ENCODE results near the gene TBX21. TPM values are rescaled to one million over a fixed set of nuclear protein-coding genes. Genes with fewer than 3 reads are reported as not detected.

TBX21 gene
- total and polyA plus RNA-seq, 2 donors = 0.11 to 0.25 TPM

GRCh38 chr17:47726796-47727703, 6.0 kb upstream of the TBX21 start:
- no peak for DNase-seq (ENCODE audit: extremely low spot score)

GRCh38 chr17:47727704-47728036, 5.4 kb upstream of the TBX21 start:
- Histone ChIP-seq H3K4me1 (ENCODE audit: insufficient read depth) (no peaks in the 10 kb centered on the region), H3K4me3 (ENCODE audit: low read depth, low read length) (no peak overlapping the region), H3K36me3 (ENCODE audit: insufficient read depth) (no peaks in the 10 kb centered on the region), H3K27ac (ENCODE audit: low read depth) (no peak overlapping the region)
- 81% methylated on average over 9 of the region's 9 CpGs for WGBS
- DNase-seq (ENCODE audit: extremely low spot score) = no peak

More at GRCh38 chr17:47726796-47727703, 6.0 kb upstream of the TBX21 start:
- Histone ChIP-seq H3K4me3 (ENCODE audit: low read depth, low read length) (no peak overlapping the region), H3K4me1 (ENCODE audit: insufficient read depth) (no peaks in the 10 kb centered on the region), H3K27ac (ENCODE audit: low read depth) (no peak overlapping the region), H3K36me3 (ENCODE audit: insufficient read depth) (no peaks in the 10 kb centered on the region)
- WGBS = 83% methylated on average over 12 of the region's 12 CpGs

GRCh38 chr17:47728214-47728877, 4.7 kb upstream of the TBX21 start:
- no peak for DNase-seq (ENCODE audit: extremely low spot score)
- WGBS = 83% methylated on average over 4 of the region's 4 CpGs
- no peak overlapping the region for H3K27ac ChIP-seq (ENCODE audit: low read depth)
- no peak overlapping the region for H3K4me3 ChIP-seq (ENCODE audit: low read depth, low read length)
- H3K4me1 ChIP-seq (ENCODE audit: insufficient read depth) = no peaks in the 10 kb centered on the region
- no peaks in the 10 kb centered on the region for H3K36me3 ChIP-seq (ENCODE audit: insufficient read depth)

DNA sequence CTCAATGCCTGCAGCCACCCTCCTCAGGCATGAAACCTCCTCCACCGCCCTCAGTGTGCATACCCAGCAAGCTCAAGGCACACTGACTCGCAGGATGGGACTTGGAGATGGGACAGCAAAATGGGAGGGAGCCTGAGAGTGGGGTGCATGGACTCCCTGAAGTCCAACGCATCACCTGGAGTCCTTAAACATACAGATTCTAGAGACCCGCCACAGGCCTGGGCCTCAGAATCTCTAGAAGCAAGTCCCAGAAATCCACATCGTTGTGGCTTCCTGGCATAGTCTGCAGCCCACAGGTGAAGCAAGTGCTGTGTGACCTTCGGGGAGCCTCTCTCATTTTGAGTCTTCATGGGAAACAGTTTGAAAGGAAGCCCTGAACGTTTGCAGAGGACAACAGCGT, 3.6 kb upstream of the TBX21 start:
- Histone ChIP-seq H3K27ac (ENCODE audit: low read depth) (no peak overlapping the region), H3K36me3 (ENCODE audit: insufficient read depth) (no peaks in the 10 kb centered on the region), H3K4me3 (ENCODE audit: low read depth, low read length) (no peak overlapping the region), H3K4me1 (ENCODE audit: insufficient read depth) (no peaks in the 10 kb centered on the region)
- WGBS = 69% methylated on average over 8 of the region's 8 CpGs
- DNase-seq (ENCODE audit: extremely low spot score) = no peak

DNA sequence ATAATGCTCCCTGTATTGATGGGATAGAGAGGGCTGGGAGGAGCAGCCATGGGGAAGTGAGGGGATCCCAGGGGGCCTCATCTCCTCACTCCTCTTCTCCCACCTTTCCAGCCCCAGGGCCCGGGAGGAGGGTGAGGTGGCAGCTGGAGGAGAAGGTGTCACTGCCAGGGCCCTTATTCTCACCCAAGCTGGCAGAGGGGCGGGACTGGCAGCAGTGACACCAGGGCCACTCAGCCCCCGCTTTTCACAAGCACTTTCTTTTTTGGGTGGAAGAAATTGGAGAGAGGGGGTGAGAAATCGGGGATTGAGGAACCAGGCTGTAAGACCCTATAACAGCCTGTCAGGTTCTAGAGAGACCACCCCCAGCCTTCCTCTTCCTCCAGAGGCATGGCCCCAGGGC, 2.4 kb upstream of the TBX21 start:
- no peak for DNase-seq (ENCODE audit: extremely low spot score)
- no peaks in the 10 kb centered on the region for H3K36me3 ChIP-seq (ENCODE audit: insufficient read depth)
- no peaks in the 10 kb centered on the region for H3K4me1 ChIP-seq (ENCODE audit: insufficient read depth)
- H3K4me3 ChIP-seq (ENCODE audit: low read depth, low read length) = no peak overlapping the region
- 87% methylated on average over 4 of the region's 4 CpGs for WGBS
- H3K27ac ChIP-seq (ENCODE audit: low read depth) = no peak overlapping the region

DNA sequence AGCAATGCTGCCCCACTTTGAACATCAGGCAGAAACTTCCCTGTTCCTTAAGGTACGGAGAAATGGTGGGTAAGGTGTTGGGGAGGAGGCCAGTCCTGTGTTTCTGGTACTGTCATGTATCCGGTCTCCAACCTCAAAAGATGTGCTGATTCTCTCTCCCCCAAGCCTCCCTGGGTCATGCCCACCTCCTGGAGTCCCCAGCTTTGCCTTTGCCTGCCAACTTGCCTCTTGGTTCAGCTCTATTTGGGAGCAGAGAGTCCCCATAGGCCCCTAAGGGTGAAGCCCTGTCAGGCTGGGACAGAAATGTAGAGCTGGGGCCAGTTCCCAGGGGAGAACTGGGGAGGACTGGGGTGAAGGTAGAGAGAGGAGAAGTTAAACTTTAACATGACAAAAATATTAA, 1.6 kb upstream of the TBX21 start:
- WGBS = 73% methylated on average over 2 of the region's 2 CpGs
- no peak overlapping the region for H3K4me3 ChIP-seq (ENCODE audit: low read depth, low read length)
- H3K4me1 ChIP-seq (ENCODE audit: insufficient read depth) = no peaks in the 10 kb centered on the region
- no peaks in the 10 kb centered on the region for H3K36me3 ChIP-seq (ENCODE audit: insufficient read depth)
- H3K27ac ChIP-seq (ENCODE audit: low read depth) = no peak overlapping the region
- DNase-seq (ENCODE audit: extremely low spot score) = no peak

- Histone ChIP-seq H3K4me1 (ENCODE audit: insufficient read depth) (no peaks in the 10 kb centered on the region), H3K36me3 (ENCODE audit: insufficient read depth) (no peaks in the 10 kb centered on the region), H3K4me3 (ENCODE audit: low read depth, low read length) (peak overlapping the region; percentile 40), H3K27ac (ENCODE audit: low read depth) (no peak overlapping the region)
- no peak for DNase-seq (ENCODE audit: extremely low spot score)
- 45% methylated on average over 12 of the region's 12 CpGs for WGBS
Measured at GRCh38 chr17:47732399-47733046, 513 bp upstream of the TBX21 start.

DNA sequence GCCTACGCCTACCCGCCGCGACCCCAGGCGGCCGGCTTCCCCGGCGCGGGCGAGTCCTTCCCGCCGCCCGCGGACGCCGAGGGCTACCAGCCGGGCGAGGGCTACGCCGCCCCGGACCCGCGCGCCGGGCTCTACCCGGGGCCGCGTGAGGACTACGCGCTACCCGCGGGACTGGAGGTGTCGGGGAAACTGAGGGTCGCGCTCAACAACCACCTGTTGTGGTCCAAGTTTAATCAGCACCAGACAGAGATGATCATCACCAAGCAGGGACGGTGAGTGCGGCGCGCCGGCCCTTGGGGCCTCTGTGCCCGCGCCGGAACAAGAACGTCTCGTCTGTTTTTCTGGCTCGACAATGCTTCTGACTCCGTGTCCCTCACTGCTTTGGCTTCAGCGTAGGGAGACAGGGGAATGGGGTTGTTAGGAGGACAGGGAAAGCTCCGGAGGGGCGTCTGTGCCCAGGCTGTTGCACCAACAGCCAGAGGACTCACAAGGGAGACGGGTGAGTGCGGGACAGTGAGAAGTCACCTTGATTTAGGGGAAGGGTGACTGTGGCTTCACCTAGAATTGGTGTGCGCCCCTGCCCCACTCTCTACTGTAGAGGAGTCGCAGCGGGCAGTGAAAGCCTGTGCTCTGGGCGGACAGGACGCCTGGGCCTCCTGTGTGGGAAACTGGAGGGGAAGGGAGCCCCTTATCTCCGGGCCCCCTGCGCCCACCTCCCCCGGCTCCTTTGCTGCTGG, 806 bp downstream of the TBX21 start:
- no peaks in the 10 kb centered on the region for H3K4me1 ChIP-seq (ENCODE audit: insufficient read depth)
- H3K27ac ChIP-seq (ENCODE audit: low read depth) = no peak overlapping the region
- 7% methylated on average over 60 of the region's 60 CpGs for WGBS
- no peak for DNase-seq (ENCODE audit: extremely low spot score)
- H3K36me3 ChIP-seq (ENCODE audit: insufficient read depth) = no peaks in the 10 kb centered on the region
- H3K4me3 ChIP-seq (ENCODE audit: low read depth, low read length) = peak overlapping the region; percentile 40

- no peaks in the 10 kb centered on the region for H3K36me3 ChIP-seq (ENCODE audit: insufficient read depth)
- no peak for DNase-seq (ENCODE audit: extremely low spot score)
- no peak overlapping the region for H3K4me3 ChIP-seq (ENCODE audit: low read depth, low read length)
- no peak overlapping the region for H3K27ac ChIP-seq (ENCODE audit: low read depth)
- WGBS = 75% methylated on average over 3 of the region's 3 CpGs
- H3K4me1 ChIP-seq (ENCODE audit: insufficient read depth) = no peaks in the 10 kb centered on the region
Measured at GRCh38 chr17:47735139-47735464, 2.1 kb downstream of the TBX21 start.

- WGBS = 92% methylated on average over 3 of the region's 3 CpGs
- no peak for DNase-seq (ENCODE audit: extremely low spot score)
- H3K4me3 ChIP-seq (ENCODE audit: low read depth, low read length) = no peak overlapping the region
- H3K4me1 ChIP-seq (ENCODE audit: insufficient read depth) = no peaks in the 10 kb centered on the region
- H3K36me3 ChIP-seq (ENCODE audit: insufficient read depth) = no peaks in the 10 kb centered on the region
- H3K27ac ChIP-seq (ENCODE audit: low read depth) = no peak overlapping the region
Measured at GRCh38 chr17:47735536-47736011, 2.5 kb downstream of the TBX21 start.

- H3K4me3 ChIP-seq (ENCODE audit: low read depth, low read length) = no peak overlapping the region
- DNase-seq (ENCODE audit: extremely low spot score) = no peak
- no peak overlapping the region for H3K27ac ChIP-seq (ENCODE audit: low read depth)
- no peaks in the 10 kb centered on the region for H3K36me3 ChIP-seq (ENCODE audit: insufficient read depth)
- WGBS = 68% methylated on average over 17 of the region's 17 CpGs
- H3K4me1 ChIP-seq (ENCODE audit: insufficient read depth) = no peaks in the 10 kb centered on the region
Measured at GRCh38 chr17:47736501-47737495, 3.8 kb downstream of the TBX21 start.

DNA sequence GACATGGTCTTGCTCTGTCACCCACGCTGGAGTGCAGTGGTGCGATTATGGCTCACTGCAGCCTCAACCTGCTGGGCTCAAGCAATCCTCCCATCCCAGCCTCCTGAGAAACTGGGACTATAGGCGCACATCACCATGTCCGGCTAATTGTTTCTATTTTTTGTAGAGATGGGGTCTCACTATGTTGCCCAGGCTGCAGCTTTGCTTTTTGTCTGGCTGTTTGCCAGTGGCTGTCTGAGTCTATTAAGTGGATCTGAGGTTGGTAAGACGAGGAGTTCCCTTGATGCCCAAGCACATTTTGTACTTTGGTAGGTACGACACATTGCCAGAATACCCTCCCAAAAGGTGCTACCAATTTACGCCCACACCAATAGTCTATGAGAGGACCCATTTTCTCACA, 5.1 kb downstream of the TBX21 start:
- no peak overlapping the region for H3K4me3 ChIP-seq (ENCODE audit: low read depth, low read length)
- H3K4me1 ChIP-seq (ENCODE audit: insufficient read depth) = no peaks in the 10 kb centered on the region
- H3K27ac ChIP-seq (ENCODE audit: low read depth) = no peak overlapping the region
- no peaks in the 10 kb centered on the region for H3K36me3 ChIP-seq (ENCODE audit: insufficient read depth)
- DNase-seq (ENCODE audit: extremely low spot score) = no peak
- WGBS = 91% methylated on average over 7 of the region's 7 CpGs

All from urinary bladder (tissue), 4 donors.